HG02840 (cell line): ENCODE data around the gene IL17C.

Experiments
- ATAC-seq: cut with Tn5 transposase; IDR thresholded peaks from one replicate; pipeline ENCODE4 v1.9.1; 2021; ENCODE audit warnings: mild to moderate bottlenecking, moderate library complexity, moderate number of reproducible peaks; ENCODE audit not compliant: unreplicated experiment, low FRiP score

Gene IL17C

GRCh38 chr16:88640498-88641247, 2.3 kb downstream of the IL17C start:
- ATAC-seq: no peak

GRCh38 chr16:88642881-88643643, 4.7 kb downstream of the IL17C start:
- ATAC-seq: no peak

DNA sequence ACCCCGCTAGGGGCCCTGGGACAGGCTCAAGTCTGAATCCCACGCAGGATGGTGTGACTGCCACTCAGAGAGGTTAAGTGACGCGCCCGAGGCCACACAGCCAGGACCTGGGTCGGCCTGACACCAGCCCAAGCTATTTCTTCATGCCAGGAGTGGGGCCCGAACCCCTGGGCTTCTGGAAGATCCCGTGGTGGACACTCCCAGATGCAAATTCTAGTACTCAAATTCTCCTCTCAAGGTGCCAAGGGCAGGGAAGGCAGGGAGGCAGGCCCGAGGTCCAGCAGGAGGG, 5.2 kb downstream of the IL17C start:
- ATAC-seq: no peak

- ATAC-seq: no peak
Observed at GRCh38 chr16:88645455-88645854, 7.1 kb downstream of the IL17C start.

- ATAC-seq: no peak
Observed at GRCh38 chr16:88645941-88646340, 7.6 kb downstream of the IL17C start.

DNA sequence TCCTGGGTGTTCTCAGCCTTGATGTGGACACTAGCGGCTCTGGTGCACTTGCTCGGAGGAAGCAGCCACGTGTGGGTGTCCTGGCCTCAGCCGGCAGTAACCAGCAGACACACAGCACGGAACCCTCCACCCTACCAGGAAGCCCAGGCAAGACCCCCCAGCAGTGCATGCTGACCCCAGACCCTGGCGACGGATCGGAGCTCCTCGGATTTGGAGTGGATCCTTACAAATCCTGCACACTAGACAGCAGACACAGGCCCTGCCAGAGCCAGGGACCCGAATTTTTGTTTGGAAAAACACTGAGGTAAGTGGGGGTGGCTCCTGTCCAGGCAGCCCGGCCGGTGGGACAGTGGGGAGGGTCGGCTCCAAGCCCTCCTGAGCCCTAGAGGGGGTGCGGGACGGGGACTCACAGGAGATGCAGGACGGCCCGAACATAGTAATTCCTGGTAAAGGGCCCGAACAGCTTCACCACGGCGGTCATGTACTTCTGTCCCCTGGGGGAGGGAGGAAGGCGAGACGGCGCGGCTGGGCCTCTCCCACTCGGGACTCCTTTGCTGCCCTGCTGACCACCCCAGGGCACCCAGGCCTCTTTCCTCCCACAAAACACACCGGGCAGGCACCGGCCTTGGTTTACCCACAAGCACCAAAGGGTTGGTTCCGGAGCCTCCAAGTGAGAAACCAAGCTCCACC, 8.1 kb downstream of the IL17C start:
- ATAC-seq: no peak

DNA sequence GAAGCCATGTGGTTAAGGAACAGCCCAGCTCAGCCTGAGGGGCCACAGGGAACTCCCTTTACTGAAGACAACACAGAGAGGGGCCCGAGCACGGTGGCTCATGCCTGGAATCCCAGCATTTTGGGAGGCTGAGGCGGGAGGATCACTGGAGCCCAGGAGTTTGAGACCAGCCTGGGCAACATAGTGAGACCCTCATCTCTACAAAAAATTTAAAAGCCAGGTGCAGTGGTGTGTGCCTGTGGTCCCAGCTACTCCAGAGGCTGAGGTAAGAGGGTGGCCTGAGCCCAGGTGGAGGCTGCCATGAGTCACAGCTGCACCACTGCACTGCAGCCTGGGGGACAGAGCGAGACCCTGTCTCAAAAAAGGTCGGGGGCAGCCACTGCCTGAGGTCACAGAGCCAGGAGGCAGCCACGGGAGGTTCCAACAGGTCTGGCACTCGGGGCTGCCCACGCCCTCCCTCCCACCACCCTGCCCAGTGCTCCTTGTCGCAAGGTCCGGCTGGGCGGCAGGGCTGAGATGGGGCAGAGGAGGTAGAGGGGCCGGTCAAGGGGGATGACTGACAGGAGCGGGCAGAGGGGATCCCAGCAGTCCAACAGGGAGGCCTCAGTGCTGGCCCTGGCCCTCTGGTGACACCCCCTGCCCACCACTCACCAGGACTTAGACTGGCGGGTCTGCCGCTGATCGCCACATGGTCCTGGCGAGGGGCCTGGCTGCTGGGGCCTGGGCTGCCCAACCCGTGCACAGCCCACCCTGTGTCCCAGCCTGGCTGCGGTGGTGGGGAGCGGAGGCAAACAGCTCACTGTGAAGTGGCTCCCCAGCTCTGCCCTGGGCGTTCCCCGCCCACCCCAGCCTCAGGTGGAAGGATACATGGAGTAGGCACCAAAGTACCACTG, 9.1 kb downstream of the IL17C start:
- no peak for ATAC-seq

- no peak for ATAC-seq
Observed at GRCh38 chr16:88649195-88649923, 11.0 kb downstream of the IL17C start.

GRCh38 chr16:88649924-88650748, 11.8 kb downstream of the IL17C start:
- peak; percentile 12 for ATAC-seq

- ATAC-seq: peak; percentile 66
Observed at GRCh38 chr16:88650749-88651275, 12.4 kb downstream of the IL17C start, which contains the start of gene CYBA. Gene CYBA (minus strand): TSS chr16:88651053. CDS start chr16:88651013, 40 bp downstream.

- peak; percentile 68 for ATAC-seq
Observed at GRCh38 chr16:88651276-88651988, 13.1 kb downstream of the IL17C start.

DNA sequence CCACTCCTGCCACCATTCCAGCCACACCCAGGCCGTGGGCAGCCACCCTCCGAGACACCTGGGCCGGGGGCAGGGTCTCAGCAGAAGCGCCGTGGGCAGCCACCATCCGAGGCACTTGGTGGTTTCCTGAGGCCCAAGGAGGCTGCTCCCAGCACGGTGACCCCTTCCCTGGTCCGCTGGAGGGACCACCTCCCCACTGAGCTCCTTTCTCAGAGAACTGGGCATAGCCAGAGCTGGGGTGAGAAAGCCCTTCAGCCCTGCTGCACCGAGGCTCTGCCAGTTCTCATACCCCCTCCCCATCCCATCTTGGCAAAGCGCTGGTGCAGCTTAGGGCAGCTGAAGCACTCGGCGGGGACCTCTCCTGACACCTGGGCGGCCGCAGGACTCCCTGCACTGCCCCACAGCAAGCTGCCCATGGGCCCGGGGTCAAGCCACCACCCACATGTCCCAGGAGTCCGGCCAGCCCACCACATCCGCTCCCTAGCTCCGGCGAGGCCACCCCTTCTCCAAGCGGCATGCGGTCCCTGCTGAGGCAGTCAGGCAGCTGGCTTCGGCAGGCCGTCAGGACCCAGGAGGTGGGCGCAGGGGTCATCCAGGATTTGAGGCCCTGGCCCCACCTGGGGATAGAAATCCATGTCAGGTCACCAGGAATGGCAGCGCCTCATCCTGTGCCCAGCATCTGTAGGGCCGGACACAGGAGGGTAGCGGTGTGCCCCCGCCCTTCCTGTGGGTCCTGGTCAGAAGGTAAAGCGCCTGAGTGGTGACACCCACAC, 13.8 kb downstream of the IL17C start:
- ATAC-seq: no peak

GRCh38 chr16:88652762-88653063, 14.3 kb downstream of the IL17C start:
- ATAC-seq: no peak

GRCh38 chr16:88653101-88653500, 14.7 kb downstream of the IL17C start:
- no peak for ATAC-seq

DNA sequence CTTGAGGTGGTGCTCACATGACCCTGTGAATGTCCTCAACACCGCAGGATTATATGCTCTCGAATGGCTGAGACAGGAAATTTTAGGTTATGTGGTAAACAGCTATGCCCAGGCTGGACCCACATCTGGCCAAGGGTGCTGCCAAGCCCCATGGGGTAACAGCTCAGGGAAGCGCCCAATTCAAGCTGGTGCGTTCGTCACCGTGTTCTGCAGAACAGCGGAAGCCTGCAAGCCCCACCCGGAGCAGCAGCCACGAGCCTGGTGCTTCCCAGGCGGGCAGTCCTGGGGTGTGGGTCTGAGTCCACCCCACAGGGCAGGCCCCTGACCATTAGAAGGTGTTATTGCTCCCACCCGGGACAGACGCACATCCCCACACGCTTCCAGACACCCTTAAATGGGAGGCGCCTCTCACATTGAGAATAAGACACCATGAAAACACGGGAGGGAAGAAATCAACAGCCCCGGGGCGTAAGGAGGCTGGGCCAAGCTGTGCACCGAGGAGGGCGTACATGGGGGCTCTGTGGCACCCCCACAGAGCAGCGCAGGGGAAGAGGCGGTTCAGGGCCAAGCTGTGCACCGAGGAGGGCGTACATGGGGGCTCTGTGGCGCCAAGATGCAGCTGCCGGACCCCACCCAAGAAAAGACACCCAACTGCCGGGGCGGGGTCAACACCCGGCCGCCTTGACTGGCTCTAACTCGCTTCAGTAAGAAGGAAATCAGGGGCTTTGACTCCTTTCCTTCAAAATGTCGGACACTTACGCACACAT, 15.4 kb downstream of the IL17C start:
- ATAC-seq: no peak

GRCh38 chr16:88654363-88655052, 16.1 kb downstream of the IL17C start:
- ATAC-seq: no peak
